Measurements from ENCODE around the gene SDF4.

The SDF4 gene

GRCh38 chr1:1168451-1169411 is 63.1 kb downstream of the SDF4 start:
- DNase-seq (ENCODE audit: insufficient read length, low spot score), result no peak
- FAIRE-seq, result no peak

- FAIRE-seq (no peak), DNase-seq (ENCODE audit: insufficient read length, low spot score) (no peak)
Measured at GRCh38 chr1:1167841-1168450, 63.9 kb downstream of the SDF4 start.

GRCh38 chr1:1167398-1167821 is 64.4 kb downstream of the SDF4 start:
- DNase-seq (ENCODE audit: insufficient read length, low spot score) (no peak), FAIRE-seq (no peak)

Data from GM19239 (cell line).